Activated naive CD8-positive, alpha-beta T cell treated with anti-CD3 and anti-CD28 coated beads, Interleukin-2, amount 10 ng/mL, durations not matched to agents 7 days and 5 days (primary cell): ENCODE data around the gene CCN5. TPM values are rescaled to one million over a fixed set of nuclear protein-coding genes. Genes with fewer than 3 reads are reported as not detected.
"Not testable (repeated sequence)": the region's sequence is repeated elsewhere in the genome, so short reads cannot be mapped to it uniquely, and the experiment has no call there.

ENCODE experiments used
- ATAC-seq: fragments of 150-1000 bp; cut with Tn5 transposase; one replicate; pipeline ENCODE4 v1.10.0; 2021; ENCODE audit warnings: low read depth, moderate library complexity
- POLR2A ChIA-PET: fragments of 350-600 bp; sonication (Branson Sonifier 250); formaldehyde crosslinking; loops from one replicate; lab custom pipeline; 2021; ENCODE audit warnings: antibody characterized with exemption; lab: Charles Lee
- DNase-seq: peaks from one replicate; pipeline ENCODE4 v3.0.0; 2021
- H3K27ac Mint-ChIP-seq: one replicate; pipeline ENCODE4 v1.8.0; 2022; ENCODE audit warnings: mild to moderate bottlenecking, mixed read lengths
- H3K27me3 Mint-ChIP-seq: one replicate; pipeline ENCODE4 v1.8.0; 2022; ENCODE audit warnings: mild to moderate bottlenecking, moderate library complexity, mixed read lengths
- H3K36me3 Mint-ChIP-seq: one replicate; pipeline ENCODE4 v1.8.0; 2021; ENCODE audit warnings: mild to moderate bottlenecking, mixed read lengths
- H3K4me1 Mint-ChIP-seq: one replicate; pipeline ENCODE4 v1.8.0; 2021; ENCODE audit warnings: mixed read lengths
- H3K4me3 Mint-ChIP-seq: one replicate; pipeline ENCODE4 v1.8.0; 2022; ENCODE audit warnings: mild to moderate bottlenecking, moderate library complexity, mixed read lengths
- H3K9me3 Mint-ChIP-seq: one replicate; pipeline ENCODE4 v1.8.0; 2021; ENCODE audit warnings: mixed read lengths
- total RNA-seq, 2 experiments: library from RNA; stranded (reverse); gene quantifications; one replicate each; pipeline ENCODE4 v1.2.3, GENCODE V29; 2021

CCN5 gene
- total RNA-seq, 2 experiments from 2014 or later: not detected

DNA sequence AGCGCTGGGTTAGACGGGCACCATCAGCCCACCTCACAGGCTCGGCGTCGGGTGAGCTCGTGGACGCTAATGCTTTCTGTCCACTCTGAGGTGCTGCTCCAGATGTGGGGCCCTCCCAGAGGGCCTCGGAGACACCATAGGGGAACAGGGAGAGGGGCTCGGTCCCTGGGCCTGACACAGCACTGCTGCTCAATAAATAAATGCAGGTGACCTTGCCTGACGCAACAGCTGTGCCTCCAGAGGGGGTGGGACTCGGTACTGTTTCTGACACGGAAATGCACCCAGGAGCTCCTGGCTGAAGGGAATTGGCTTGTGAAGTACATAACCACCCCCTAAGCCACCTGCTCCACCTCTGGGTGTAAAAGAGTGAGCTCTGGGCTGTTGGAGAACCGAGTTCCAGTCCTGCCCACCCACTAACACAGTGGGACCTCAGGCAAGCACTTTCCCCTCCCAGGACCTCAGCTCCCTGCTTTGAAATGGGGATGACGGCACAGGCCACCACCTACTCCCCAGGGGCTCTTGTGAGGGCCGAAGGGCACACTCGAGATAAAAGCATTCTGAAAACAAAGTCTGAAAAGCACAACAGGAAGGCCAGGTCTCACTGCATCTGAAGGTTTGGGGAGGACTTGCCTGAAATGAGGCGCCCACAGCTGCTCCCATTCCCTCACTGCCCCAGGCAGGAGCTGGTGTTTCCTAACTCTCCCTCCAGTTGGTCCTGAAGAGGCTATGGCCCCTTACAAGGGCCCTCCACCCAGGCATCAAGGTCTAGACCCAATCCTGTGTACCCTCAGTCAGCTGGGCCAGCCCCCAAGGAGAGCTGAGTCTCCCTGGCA, 37.1 kb downstream of the CCN5 start:
- ATAC-seq (no peak), DNase-seq (no peak)
- H3K27ac Mint-ChIP-seq: no peak overlapping the region
- POLR2A ChIA-PET: no interaction called here
- no peaks in the 10 kb centered on the region for H3K9me3 Mint-ChIP-seq
- H3K27me3 Mint-ChIP-seq: peaks cover 7% of the 10 kb centered on the region
- no peak overlapping the region for H3K4me3 Mint-ChIP-seq
- H3K36me3 Mint-ChIP-seq: no peaks in the 10 kb centered on the region
- peaks cover 2% of the 10 kb centered on the region for H3K4me1 Mint-ChIP-seq

GRCh38 chr20:44754554-44754953, 39.4 kb downstream of the CCN5 start:
- H3K4me1 Mint-ChIP-seq: peaks cover 7% of the 10 kb centered on the region
- H3K4me3 Mint-ChIP-seq: no peak overlapping the region
- H3K36me3 Mint-ChIP-seq: no peaks in the 10 kb centered on the region
- POLR2A ChIA-PET: no interaction called here
- DNase-seq: no peak
- H3K9me3 Mint-ChIP-seq: no peaks in the 10 kb centered on the region
- H3K27ac Mint-ChIP-seq: no peak overlapping the region
- ATAC-seq: no peak
- peaks cover 2% of the 10 kb centered on the region for H3K27me3 Mint-ChIP-seq

DNA sequence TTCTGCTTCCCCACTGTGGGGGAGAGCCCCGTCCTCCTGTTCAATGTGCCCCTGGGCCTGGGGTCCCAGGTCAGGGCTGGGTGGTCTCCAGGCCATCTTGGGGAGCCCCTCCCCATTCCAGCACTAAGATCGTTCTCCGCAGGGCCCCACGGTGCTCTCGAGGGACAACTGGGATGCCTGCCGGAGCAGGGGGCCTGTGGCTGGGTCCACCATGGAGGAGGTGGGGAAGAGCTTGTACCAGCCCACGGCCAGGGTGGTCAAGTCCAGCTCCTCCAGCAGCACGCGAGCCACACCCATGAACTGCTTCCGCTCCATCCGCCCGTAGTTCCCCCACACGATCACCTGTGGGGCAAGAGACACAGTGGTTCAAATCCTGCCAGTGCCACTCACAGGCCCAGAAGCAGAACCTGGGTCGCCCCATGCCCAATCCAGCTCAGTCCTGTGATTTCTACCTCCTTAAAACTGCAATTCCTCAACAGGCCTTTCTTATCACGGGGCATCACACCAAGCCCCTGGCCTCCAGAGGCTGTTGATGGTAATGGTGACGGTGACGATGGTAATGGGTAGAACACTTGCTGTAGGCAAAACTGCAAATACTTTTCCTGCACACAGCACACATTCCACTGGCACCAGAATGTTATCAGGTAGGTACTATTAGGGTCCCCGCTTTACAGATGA, 41.0 kb downstream of the CCN5 start:
- no peak overlapping the region for H3K4me3 Mint-ChIP-seq
- no peaks in the 10 kb centered on the region for H3K36me3 Mint-ChIP-seq
- H3K9me3 Mint-ChIP-seq: no peaks in the 10 kb centered on the region
- peaks cover 7% of the 10 kb centered on the region for H3K4me1 Mint-ChIP-seq
- H3K27ac Mint-ChIP-seq: no peak overlapping the region
- ATAC-seq (no peak), DNase-seq (no peak)
- H3K27me3 Mint-ChIP-seq: no peaks in the 10 kb centered on the region
- POLR2A ChIA-PET: no interaction called here

DNA sequence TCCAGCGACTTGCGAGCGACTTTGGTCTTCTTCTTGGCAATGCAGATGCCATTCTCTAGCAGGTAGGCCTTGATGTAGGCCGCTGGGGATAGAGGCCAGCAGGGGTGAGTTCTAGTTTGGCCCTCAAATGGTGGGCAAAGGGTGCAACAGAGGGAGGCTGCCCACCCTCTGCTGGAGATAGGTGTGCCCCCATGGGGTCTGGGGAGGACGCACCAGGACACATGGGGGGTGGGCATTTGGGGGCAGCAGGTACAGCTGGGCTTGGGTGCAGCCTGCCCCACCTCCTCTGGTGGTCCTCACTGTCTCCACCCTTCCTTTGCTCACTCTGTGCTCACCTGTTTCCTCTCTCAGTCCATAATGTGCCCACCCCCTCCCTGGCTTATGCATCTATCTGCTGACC, 41.8 kb downstream of the CCN5 start:
- Mint-ChIP-seq H3K4me3 (no peak overlapping the region), H3K36me3 (no peaks in the 10 kb centered on the region), H3K27me3 (no peaks in the 10 kb centered on the region), H3K9me3 (no peaks in the 10 kb centered on the region), H3K4me1 (peaks cover 7% of the 10 kb centered on the region), H3K27ac (no peak overlapping the region)
- no peak for DNase-seq
- POLR2A ChIA-PET: no interaction called here
- no peak for ATAC-seq

- POLR2A ChIA-PET: no interaction called here
Observed at GRCh38 chr20:44758247-44759101, 43.3 kb downstream of the CCN5 start.

DNA sequence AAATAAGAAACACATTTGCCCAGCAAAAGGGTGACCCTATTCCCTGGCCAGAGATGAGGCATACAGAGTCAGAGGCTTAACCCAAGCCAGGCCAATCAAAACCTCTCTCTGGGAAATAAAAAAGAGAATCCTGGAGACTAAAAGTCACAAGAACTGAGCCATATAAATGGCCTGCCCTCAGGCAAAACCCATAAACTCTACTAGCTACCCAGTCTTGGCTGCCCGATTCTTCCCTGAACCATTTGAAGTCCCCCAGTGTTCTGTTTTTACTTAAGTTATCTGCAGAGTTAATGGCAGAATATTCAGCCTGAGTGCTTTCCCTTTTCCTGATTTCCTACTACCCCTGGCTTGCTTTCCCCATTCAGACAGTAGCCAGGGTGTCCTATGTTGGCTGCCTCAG, 44.4 kb downstream of the CCN5 start:
- Mint-ChIP-seq H3K4me3 (no peak overlapping the region), H3K36me3 (no peaks in the 10 kb centered on the region), H3K9me3 (no peaks in the 10 kb centered on the region), H3K27me3 (no peaks in the 10 kb centered on the region), H3K4me1 (peaks cover 7% of the 10 kb centered on the region), H3K27ac (no peak overlapping the region)
- DNase-seq: no peak
- no peak for ATAC-seq
- POLR2A ChIA-PET: no interaction called here

More at GRCh38 chr20:44758247-44759101, 43.3 kb downstream of the CCN5 start:
- Mint-ChIP-seq H3K9me3 (no peaks in the 10 kb centered on the region), H3K4me1 (peaks cover 7% of the 10 kb centered on the region), H3K27ac (no peak overlapping the region), H3K36me3 (no peaks in the 10 kb centered on the region), H3K4me3 (peak overlapping the region; percentile 37), H3K27me3 (no peaks in the 10 kb centered on the region)
- ATAC-seq: no peak
- no peak for DNase-seq

DNA sequence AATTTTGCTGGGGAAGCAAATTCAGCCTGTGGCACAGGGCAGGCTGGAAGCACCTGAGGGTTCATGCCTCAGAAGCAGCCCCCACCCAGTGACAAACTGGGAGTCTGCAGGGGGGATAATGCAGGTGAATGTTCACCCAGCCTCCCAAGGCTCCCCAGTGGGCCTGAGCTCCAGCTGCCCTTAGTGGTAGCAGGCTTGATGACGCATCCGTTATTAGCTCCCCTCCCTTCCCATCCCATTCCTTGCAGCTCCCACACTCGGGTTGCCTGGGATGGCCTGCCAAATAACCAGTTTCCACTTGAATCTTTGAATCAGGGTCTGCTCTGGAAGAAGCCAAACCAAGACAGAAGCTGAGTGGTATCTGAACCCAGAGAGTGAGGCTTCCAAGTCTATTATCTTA, 46.3 kb downstream of the CCN5 start:
- H3K4me3 Mint-ChIP-seq: no peak overlapping the region
- peaks cover 7% of the 10 kb centered on the region for H3K4me1 Mint-ChIP-seq
- POLR2A ChIA-PET: no interaction called here
- ATAC-seq: no peak
- no peak overlapping the region for H3K27ac Mint-ChIP-seq
- no peaks in the 10 kb centered on the region for H3K36me3 Mint-ChIP-seq
- no peak for DNase-seq
- peaks cover 4% of the 10 kb centered on the region for H3K27me3 Mint-ChIP-seq
- no peaks in the 10 kb centered on the region for H3K9me3 Mint-ChIP-seq

GRCh38 chr20:44762466-44763140, 47.4 kb downstream of the CCN5 start:
- Mint-ChIP-seq H3K9me3 (no peaks in the 10 kb centered on the region), H3K4me3 (no peak overlapping the region), H3K36me3 (no peaks in the 10 kb centered on the region), H3K27ac (no peak overlapping the region), H3K4me1 (peaks cover 7% of the 10 kb centered on the region), H3K27me3 (peaks cover 4% of the 10 kb centered on the region)
- POLR2A ChIA-PET: no interaction called here
- DNase-seq (no peak), ATAC-seq (no peak)

- H3K27me3 Mint-ChIP-seq, ATAC-seq, DNase-seq, H3K4me1 Mint-ChIP-seq, POLR2A ChIA-PET, H3K36me3 Mint-ChIP-seq, H3K4me3 Mint-ChIP-seq, H3K27ac Mint-ChIP-seq, H3K9me3 Mint-ChIP-seq: not testable (repeated sequence)
Observed at GRCh38 chr20:44763798-44764197, 48.6 kb downstream of the CCN5 start.

DNA sequence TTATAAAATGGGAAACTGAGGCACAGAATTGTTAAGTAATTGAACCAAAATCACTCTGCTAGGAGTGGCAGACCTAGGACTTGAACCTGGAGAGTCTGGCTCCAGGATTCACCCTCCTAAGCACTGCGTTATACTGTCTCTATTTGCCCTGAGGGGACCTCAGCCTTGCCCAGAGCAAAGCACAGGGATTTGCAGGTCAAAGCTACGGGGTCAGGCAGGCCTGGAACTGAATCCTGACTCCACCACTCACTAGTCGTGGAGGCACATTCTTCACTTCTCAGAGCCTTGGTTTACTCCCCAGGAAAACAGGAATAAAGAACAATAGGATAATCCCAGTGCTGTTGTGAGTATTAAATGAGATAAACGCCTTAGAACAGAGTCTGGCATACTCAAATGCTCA, 49.9 kb downstream of the CCN5 start:
- no peaks in the 10 kb centered on the region for H3K4me1 Mint-ChIP-seq
- H3K4me3 Mint-ChIP-seq: no peak overlapping the region
- H3K36me3 Mint-ChIP-seq: no peaks in the 10 kb centered on the region
- POLR2A ChIA-PET: no interaction called here
- H3K27ac Mint-ChIP-seq: no peak overlapping the region
- no peaks in the 10 kb centered on the region for H3K9me3 Mint-ChIP-seq
- H3K27me3 Mint-ChIP-seq: peaks cover 10% of the 10 kb centered on the region
- ATAC-seq (no peak), DNase-seq (no peak)

- DNase-seq: no peak
- Mint-ChIP-seq H3K4me1 (no peaks in the 10 kb centered on the region), H3K9me3 (no peaks in the 10 kb centered on the region), H3K27me3 (peaks cover 12% of the 10 kb centered on the region), H3K36me3 (no peaks in the 10 kb centered on the region), H3K4me3 (no peak overlapping the region), H3K27ac (no peak overlapping the region)
- POLR2A ChIA-PET: no interaction called here
- ATAC-seq: no peak
Observed at GRCh38 chr20:44765701-44766347, 50.7 kb downstream of the CCN5 start.

DNA sequence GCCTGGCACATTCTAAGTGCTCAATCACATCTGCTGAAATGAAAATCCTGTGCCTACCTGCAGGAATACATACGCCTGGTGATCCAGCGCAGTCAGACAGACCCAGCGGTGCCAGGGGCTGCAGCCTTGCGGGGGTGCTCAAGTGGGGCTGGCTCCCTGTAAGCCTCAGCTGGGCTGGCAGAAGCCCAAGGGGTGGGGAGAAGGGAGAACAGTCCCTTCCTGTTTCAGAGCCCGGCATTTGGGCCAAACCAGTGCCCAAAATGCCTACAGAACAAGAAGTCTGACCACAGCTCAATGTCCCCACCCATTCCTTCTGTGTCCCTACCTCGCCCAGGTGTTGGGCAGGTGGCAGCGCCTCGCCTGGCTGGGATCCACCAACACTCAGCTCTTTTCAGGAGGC, 53.1 kb downstream of the CCN5 start:
- POLR2A ChIA-PET: no interaction called here
- DNase-seq (no peak), ATAC-seq (no peak)
- Mint-ChIP-seq H3K4me1 (no peaks in the 10 kb centered on the region), H3K9me3 (no peaks in the 10 kb centered on the region), H3K4me3 (no peak overlapping the region), H3K36me3 (no peaks in the 10 kb centered on the region), H3K27me3 (peaks cover 12% of the 10 kb centered on the region), H3K27ac (no peak overlapping the region)
